NCI-H146 treated with DMSO at 0.1 percent for 48 hours (cell line): Measurements from ENCODE around the gene NEURL1B.

ENCODE experiments used
- DNase-seq: peaks from one replicate; lab custom pipeline; 2025; ENCODE audit not compliant: unreplicated experiment; lab: John Stamatoyannopoulos, UW

Gene NEURL1B

DNA sequence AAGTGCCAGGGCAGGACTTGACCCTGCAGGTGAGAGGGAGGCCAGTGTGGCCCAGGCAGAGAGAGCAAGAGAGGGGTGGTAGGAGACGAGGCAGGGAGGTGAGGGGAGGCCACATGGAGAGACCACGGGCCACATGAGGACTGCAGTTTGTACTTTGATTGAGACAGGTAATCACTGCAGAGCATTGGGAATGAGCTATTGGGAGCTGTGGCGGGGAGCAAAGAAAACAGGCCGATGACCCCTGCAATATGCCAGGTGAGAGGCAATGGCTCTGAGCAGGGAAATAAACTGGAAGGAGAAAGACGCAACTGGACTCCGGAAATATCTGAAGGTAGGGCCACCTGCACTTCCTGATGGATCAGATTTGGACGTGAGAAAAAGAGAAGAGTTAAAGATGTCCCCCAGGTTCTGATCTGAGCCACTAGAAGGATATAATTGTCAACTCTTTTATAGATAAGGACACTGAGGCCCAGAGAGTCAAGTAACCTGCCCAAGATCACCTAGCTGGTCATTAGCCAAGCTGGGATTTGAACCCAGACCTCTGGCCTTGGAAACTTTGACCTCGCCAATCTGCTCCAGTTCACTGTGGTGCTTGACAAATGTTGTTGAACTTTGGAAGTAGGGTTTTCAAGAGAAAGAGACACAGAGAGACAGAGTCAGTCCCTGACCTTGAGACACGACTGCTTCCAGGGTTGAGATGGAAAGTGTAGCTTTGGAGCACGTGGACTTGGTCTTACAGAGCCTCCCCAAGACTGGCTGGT is 87.6 kb downstream of the NEURL1B start:
- DNase-seq, result no peak

DNA sequence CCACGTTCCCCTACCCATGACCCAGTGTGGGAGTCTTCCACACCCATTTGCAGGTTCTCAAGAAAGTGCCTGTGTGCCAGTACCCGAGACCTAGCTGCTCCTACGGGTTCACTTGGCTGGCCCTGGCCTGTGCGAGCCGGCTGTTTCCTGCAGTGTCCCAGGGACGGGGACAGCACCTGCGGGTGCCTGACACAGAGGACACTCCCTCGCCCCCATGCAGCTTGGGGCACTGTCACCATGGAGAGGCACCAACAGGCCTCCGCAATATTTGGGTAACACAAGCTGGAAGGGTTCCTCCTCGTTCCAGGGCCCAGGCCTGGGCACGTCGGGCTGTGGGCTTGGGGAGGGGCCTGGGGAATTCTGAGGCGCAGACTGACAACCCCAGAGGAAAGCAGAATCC is 88.5 kb downstream of the NEURL1B start:
- no peak for DNase-seq

DNA sequence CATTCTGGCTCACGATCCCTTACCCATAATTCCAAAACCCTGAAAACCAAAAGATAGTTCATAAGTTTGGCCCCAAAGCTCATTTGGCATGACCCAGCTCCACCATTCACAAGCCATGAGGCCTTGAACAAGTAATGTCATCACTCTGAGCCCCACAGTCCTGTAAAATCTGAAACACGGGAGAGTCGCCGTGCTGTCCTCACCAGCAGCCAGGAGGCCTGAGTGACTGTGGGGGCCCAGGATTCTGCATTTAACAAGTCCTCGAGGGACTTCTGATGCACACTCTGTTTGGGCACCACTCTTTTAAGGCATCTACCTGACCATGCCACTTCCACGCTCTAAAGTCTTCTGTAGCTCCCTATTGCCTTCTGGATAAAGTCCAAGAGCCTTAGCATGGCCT is 89.2 kb downstream of the NEURL1B start:
- DNase-seq, result no peak

DNA sequence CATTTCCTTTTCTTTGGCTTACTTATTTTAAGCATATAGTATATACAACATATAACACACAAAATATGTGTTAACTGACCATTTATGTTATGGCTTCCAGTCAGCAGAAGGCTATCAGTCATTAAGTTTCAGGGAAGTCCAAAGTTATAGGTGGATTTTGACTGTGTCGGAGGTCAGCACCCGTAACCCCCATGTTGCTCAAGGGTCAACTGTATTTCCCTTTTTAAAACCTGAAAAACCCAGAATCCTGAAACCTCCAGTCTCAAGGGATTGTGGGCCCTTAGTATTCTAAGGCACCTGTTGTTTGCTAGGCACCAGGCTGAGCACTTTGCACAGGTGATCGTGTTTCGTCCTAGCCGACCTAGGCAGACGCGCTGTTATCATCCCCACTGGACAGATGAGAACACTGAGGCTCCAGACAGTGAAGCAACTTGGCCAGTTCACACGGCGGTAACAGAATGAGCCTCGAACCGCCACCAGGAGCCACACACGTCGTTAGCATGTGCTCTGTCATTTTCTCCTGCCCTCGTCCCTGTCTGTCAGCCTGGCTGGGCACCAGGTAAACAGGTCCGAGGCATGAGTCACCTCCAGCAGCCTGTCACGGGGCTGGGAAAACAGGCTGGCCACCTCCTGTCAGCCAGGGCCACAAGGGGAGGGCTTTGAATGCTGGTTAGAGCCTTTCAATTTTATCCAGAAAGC is 90.1 kb downstream of the NEURL1B start:
- no peak for DNase-seq

DNA sequence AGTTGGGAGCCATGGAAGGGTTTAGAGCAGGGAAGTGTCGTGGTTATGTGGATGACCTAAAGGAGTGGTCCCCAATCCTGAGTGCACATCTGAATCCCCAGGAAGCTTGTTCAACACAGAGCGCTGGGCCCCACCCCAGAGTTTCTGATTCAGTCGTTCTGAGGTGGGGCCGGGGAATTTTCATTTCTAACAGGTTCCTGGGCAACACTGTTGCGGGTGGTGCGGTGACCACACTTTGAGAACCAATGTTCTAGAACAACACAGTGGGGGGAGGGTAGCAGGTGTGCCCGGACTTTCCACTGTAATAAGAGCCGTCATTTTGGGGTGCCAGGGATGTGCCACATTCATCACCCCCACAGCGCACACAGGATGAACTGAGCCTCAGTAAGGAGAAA is 90.6 kb downstream of the NEURL1B start:
- no peak for DNase-seq

DNA sequence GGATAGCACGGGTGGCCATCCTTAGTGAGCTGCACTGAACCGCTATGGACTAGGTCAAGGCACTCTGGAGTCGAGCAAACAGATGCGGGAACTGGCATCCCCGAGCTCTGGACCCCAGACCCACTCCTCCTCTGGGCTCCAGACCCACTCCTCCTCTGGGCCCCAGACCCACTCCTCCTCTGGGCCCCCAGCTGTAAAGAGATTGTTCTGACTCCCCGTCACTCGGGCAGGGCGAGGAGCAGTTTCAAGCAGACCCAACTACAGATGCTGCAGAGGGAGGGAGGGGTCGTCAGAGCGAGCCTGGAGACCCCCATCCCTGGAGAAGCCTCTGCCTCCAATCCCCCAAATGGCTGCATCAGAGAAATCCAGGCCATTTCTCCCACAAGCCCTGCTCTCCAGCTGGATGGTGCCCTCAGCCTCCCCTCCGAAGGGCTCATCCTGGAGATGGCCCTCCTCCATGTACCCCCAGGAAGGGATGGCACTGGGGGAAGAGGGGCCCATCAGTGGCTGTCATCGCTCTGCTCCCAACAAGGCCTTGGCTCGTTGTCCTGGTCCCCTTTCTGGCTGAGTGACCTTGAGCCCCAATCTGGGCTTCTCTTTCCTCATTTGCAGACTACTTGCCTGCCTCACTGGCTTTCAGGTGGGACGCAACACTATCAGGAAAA is 91.3 kb downstream of the NEURL1B start:
- no peak for DNase-seq

DNA sequence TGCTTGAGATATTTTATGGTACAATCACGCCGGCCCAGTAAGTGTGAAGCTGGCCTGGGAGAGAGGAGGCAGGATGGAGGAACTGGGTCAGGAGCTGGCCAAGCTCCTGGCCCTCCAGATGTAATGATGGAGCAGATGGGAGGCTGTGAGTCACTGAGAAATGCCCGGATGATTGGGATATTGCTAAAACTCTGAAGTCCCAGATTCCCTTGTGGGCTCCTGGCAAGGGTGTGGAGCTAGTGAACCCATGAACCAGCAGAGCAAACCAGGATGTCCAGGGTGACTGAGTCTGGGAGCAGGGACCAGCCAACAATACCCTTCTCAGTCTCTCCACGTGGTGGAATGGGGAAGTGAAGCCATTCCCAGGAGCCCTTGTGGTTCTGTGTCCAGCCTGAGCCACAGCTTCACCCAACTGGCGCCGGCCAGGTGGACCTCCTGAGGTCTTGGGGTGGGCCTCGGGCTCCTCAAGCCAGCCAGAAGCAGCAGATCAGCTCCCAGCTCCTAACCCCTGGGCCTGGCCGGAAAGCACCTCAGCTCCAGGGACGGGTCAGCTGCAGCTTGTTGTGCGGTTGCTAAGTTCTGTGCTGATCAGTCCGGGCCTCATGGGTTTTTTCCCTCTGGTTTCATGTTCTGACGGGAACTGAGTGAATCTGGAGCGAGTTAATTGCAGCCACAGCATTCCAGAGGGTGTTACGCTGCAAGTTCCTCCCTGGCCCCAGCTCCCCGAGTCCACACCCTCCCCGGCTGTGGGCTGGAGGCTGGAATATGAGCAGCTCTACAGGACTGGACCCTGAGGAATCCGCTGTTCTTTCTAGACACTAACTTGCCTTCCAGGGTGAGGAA is 92.3 kb downstream of the NEURL1B start:
- DNase-seq, result no peak

DNA sequence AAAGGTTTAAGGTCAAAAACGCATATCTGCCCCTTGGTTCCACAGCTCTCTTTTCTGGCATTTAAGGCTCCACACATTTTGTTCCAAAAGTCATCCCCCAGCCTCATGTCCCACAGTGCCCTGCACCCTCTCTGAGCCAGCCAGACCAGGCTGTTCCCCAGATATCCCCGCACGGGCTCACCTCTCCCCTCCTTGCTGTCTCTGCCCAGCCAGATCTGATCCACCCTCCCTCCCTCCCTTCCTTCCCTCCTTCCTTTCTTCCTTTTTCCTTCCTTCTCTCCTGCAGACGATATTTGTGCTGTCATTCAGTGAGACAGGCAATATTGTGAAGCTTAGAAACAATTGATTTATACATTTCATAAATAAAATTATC is 92.9 kb downstream of the NEURL1B start:
- no peak for DNase-seq

DNA sequence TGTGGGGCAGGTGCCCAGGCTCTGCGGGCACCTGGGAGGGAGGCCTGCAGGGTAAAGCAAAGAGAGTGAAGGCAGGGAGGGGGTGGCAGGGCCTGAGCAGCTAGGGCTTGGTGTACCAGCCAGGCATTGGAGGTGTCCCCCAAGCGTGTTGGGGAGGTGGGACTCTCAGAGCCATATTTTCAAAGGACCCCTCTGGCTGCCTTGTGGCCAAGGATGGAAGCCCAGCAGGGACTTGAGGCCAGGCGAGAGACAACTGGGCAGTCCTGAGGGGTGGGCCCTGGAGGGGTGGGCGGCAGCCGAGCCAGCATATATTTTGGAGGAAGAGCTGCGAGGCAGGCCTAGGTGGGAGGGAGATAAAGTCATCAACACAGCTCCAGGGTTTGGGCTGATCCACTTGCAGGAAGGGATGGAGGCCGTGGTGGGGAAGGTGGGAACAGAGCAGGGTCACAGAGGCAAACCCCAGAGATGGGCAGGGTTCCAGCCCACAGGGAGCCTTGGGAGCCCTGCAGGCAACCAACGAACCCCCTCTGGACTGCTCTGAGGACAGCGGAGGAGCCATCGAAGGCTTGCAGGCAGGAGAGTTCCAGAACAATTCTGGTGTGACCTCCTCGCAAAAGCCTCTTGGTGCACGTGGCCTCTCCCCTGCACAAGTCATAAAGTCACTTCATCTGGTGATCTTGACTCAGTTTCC is 94.2 kb downstream of the NEURL1B start:
- no peak for DNase-seq

DNA sequence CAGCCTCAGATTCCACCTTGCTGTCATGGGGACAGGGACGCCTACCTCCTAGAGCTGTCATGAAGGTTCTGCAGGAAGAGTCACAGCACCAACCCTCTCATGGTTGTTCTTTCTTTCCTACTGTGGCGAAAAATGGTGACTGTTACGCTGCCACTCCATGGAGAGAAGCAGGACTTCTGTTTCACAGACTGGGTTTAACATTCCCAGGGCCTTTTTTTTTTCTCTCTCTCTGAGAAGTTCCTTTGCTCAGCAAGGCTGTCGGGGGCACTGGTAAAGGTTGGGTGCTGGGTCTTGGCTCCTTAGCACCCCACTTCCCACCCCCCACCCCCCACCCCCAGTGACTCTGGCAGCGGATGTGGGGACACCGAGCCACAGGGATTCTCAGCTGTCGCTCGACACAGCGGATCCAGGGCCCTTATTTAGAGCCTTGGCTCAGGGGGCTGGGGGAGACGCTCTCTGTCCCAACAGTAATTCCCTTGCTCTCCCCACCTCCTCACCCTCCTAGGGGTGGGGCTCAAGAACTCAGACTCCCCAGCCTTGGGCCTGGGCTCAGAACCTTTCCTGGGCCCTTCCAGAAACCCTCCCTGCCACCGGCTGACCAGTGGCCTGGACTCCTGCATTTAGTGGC is 95.6 kb downstream of the NEURL1B start:
- no peak for DNase-seq

DNA sequence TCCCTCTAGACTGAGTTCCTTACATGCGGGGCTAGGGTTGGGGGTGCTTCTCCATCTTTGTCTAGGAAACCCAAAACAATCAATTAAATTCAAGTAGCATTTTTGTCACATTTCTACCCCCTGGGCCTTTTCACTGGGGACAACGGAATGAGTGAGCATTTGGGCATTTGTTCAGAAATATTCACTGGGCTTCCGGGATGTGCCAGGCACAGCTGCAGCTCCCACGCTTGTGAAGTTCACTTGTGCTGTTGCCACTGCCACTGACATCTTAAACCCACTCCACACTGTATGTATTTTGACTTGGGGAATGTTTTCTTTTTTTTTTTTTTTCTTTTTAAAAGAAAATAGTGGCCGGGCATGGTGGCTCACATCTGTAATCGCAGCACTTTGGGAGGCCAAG is 98.3 kb downstream of the NEURL1B start:
- no peak for DNase-seq

DNA sequence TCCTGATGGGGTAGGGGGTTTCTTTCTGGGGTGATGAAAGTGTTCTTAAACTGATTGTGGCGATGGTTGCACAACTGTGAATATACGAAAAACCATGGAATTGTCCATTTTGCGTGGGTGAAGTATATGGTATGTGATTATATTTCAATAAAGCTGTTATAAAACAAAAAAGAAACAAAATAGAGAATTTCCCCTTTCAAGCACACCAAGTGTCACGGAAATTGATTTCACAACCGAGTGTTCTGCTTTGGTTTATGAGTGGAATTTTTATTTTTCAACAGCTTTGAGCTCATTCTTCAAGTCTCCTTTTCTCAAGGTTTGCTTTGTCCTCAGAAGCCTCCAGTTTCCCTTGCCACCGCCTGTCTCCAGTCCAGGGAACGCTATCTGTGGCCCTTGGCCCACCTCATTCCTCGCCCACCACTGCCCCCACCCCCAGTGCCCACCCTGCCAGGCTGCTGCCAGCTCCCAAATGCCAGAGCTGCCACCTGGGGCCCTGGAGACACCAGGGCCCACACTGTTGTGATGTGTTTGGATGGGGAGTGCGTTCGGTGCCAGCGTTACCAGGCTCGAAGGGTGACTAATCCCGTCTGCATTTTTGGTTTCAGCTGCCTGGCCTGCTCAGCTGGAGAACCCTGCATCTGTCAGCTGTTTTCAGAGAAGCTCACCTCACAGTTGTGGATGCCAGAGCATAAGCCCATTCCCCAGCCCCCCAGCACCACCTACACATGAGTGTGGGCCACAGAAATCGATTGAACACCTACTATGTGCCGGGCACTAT is 99.6 kb downstream of the NEURL1B start:
- DNase-seq, result no peak
